Karpas-422 (cell line): Measurements from ENCODE around the gene MAP3K7. TPM values are rescaled to one million over a fixed set of nuclear protein-coding genes. Genes with fewer than 3 reads are reported as not detected.

Experiments
- DNase-seq: peaks from one replicate; pipeline ENCODE4 v3.0.0-alpha.2; 2015
- H2AFZ ChIP-seq: fragments of 200-600 bp; sonication (generic); 2 replicates; pipeline ENCODE4 v1.6.1; 2014; ENCODE audit warnings: antibody characterized with exemption, low read length, mixed read lengths
- H3K27ac ChIP-seq: fragments of 200-600 bp; sonication (generic); 2 replicates; pipeline ENCODE4 v1.5.1; 2014; ENCODE audit warnings: mild to moderate bottlenecking, low read length, moderate library complexity
- H3K27me3 ChIP-seq: fragments of 200-600 bp; sonication (generic); 2 replicates; pipeline ENCODE4 v1.6.1; 2014; ENCODE audit warnings: low read length, mixed read lengths
- H3K36me3 ChIP-seq: fragments of 200-600 bp; sonication (generic); 2 replicates; pipeline ENCODE4 v1.6.1; 2014; ENCODE audit warnings: low read length, mixed read lengths; ENCODE audit not compliant: insufficient read depth
- H3K4me1 ChIP-seq: fragments of 200-600 bp; sonication (generic); 2 replicates; pipeline ENCODE4 v1.6.1; 2014; ENCODE audit warnings: mild to moderate bottlenecking, low read length, mixed read lengths
- H3K4me2 ChIP-seq: fragments of 200-600 bp; sonication (generic); 2 replicates; pipeline ENCODE4 v1.6.1; 2014; ENCODE audit warnings: low read length, low read depth, mild to moderate bottlenecking; ENCODE audit not compliant: poor library complexity, severe bottlenecking
- H3K4me3 ChIP-seq: fragments of 200-600 bp; sonication (generic); 2 replicates; pipeline ENCODE4 v1.5.1; 2014; ENCODE audit warnings: mild to moderate bottlenecking, antibody characterized with exemption, low read length, mixed read lengths
- H3K79me2 ChIP-seq: fragments of 200-600 bp; sonication (generic); 2 replicates; pipeline ENCODE4 v1.6.1; 2014; ENCODE audit warnings: mild to moderate bottlenecking, low read length, mixed read lengths
- H3K9ac ChIP-seq: fragments of 200-600 bp; sonication (generic); 2 replicates; pipeline ENCODE4 v1.6.0; 2014; ENCODE audit warnings: low read length
- H3K9me2 ChIP-seq: fragments of 200-600 bp; sonication (generic), shearing (Covaris generic); replicated peaks from 2 replicates; pipeline ENCODE4 v1.6.0; 2014; ENCODE audit warnings: mild to moderate bottlenecking, low read length, moderate library complexity; ENCODE audit not compliant: insufficient read depth
- H3K9me3 ChIP-seq: fragments of 300-700, 200-600 bp; sonication (generic); 2 replicates; pipeline ENCODE4 v1.6.1; 2014; ENCODE audit warnings: low read length, mixed read lengths
- H4K20me1 ChIP-seq: fragments of 200-600 bp; sonication (generic); 2 replicates; pipeline ENCODE4 v1.6.1; 2014; ENCODE audit warnings: mild to moderate bottlenecking, antibody characterized with exemption, low read length, low read depth; ENCODE audit not compliant: insufficient read depth
- total RNA-seq: library from RNA; depleted of rRNA; stranded (reverse); fragments of >200 nt; shearing (Covaris generic); gene quantifications from 2 replicates; pipeline ENCODE4 v1.2.3, GENCODE V29; 2014; ENCODE audit warnings: low replicate concordance

The MAP3K7 gene
- total RNA-seq, 1 experiment from 2014 or later: 91.9 TPM

GRCh38 chr6:90533615-90534336 lies 53.1 kb downstream of the MAP3K7 start:
- DNase-seq: no peak
- no peaks in the 10 kb centered on the region for H3K27me3 ChIP-seq
- H3K27ac ChIP-seq: peak overlapping the region; percentile 63; the same call in 1 of the 2 replicates
- peaks cover 60% of the 10 kb centered on the region for H3K4me1 ChIP-seq
- no peaks in the 10 kb centered on the region for H4K20me1 ChIP-seq
- H3K4me2 ChIP-seq: peak overlapping the region; percentile 46
- no peaks in the 10 kb centered on the region for H3K9me2 ChIP-seq
- H2AFZ ChIP-seq: no peak overlapping the region
- no peak overlapping the region for H3K4me3 ChIP-seq
- H3K36me3 ChIP-seq: peaks cover 26% of the 10 kb centered on the region; the same call in 1 of the 2 replicates
- H3K9me3 ChIP-seq: no peaks in the 10 kb centered on the region
- no peak overlapping the region for H3K9ac ChIP-seq
- H3K79me2 ChIP-seq: peaks cover 24% of the 10 kb centered on the region

GRCh38 chr6:90530882-90531281 lies 56.0 kb downstream of the MAP3K7 start:
- Histone ChIP-seq H3K36me3 (peaks cover 19% of the 10 kb centered on the region; the same call in 1 of the 2 replicates), H3K9ac (no peak overlapping the region), H3K4me3 (no peak overlapping the region), H3K9me3 (no peaks in the 10 kb centered on the region), H2AFZ (no peak overlapping the region), H4K20me1 (no peaks in the 10 kb centered on the region), H3K27ac (peak overlapping the region; percentile 67), H3K4me1 (peaks cover 43% of the 10 kb centered on the region), H3K4me2 (no peak overlapping the region), H3K79me2 (peaks cover 23% of the 10 kb centered on the region), H3K27me3 (no peaks in the 10 kb centered on the region), H3K9me2 (no peaks in the 10 kb centered on the region)
- DNase-seq: no peak

- no peak overlapping the region for H2AFZ ChIP-seq
- no peak overlapping the region for H3K27ac ChIP-seq
- H3K9me3 ChIP-seq: no peaks in the 10 kb centered on the region
- no peaks in the 10 kb centered on the region; the same call in 1 of the 2 replicates for H4K20me1 ChIP-seq
- peaks cover 33% of the 10 kb centered on the region; the same call in 1 of the 2 replicates for H3K36me3 ChIP-seq
- no peak overlapping the region for H3K4me3 ChIP-seq
- H3K27me3 ChIP-seq: no peaks in the 10 kb centered on the region
- H3K79me2 ChIP-seq: peaks cover 19% of the 10 kb centered on the region
- H3K9ac ChIP-seq: no peak overlapping the region
- no peaks in the 10 kb centered on the region for H3K4me1 ChIP-seq
- no peak for DNase-seq
- no peak overlapping the region for H3K4me2 ChIP-seq
- no peaks in the 10 kb centered on the region for H3K9me2 ChIP-seq
These were observed 61.5 kb downstream of the MAP3K7 start for GRCh38 chr6:90525421-90525820.

GRCh38 chr6:90523779-90524310 lies 63.0 kb downstream of the MAP3K7 start:
- Histone ChIP-seq H3K79me2 (peaks cover 13% of the 10 kb centered on the region), H3K9me2 (no peaks in the 10 kb centered on the region), H3K4me3 (no peak overlapping the region), H3K27ac (no peak overlapping the region), H2AFZ (no peak overlapping the region), H3K4me1 (no peaks in the 10 kb centered on the region), H3K27me3 (no peaks in the 10 kb centered on the region), H3K9me3 (no peaks in the 10 kb centered on the region), H3K9ac (no peak overlapping the region), H3K36me3 (peaks cover 30% of the 10 kb centered on the region; the same call in 1 of the 2 replicates), H4K20me1 (no peaks in the 10 kb centered on the region; the same call in 1 of the 2 replicates), H3K4me2 (no peak overlapping the region)
- DNase-seq: no peak

GRCh38 chr6:90521955-90522354 lies 64.9 kb downstream of the MAP3K7 start:
- Histone ChIP-seq H3K4me3 (no peak overlapping the region), H3K9me2 (no peaks in the 10 kb centered on the region), H3K9me3 (no peaks in the 10 kb centered on the region), H3K27me3 (no peaks in the 10 kb centered on the region), H3K4me2 (no peak overlapping the region), H3K36me3 (peaks cover 44% of the 10 kb centered on the region; the same call in 1 of the 2 replicates), H3K27ac (no peak overlapping the region), H3K4me1 (no peaks in the 10 kb centered on the region), H4K20me1 (no peaks in the 10 kb centered on the region; the same call in 1 of the 2 replicates), H3K79me2 (peaks cover 11% of the 10 kb centered on the region), H2AFZ (no peak overlapping the region), H3K9ac (no peak overlapping the region)
- DNase-seq: no peak

- DNase-seq: no peak
- H3K79me2 ChIP-seq: peaks cover 6% of the 10 kb centered on the region; the same call in 1 of the 2 replicates
- no peak overlapping the region for H2AFZ ChIP-seq
- no peak overlapping the region for H3K9ac ChIP-seq
- no peaks in the 10 kb centered on the region for H3K9me2 ChIP-seq
- peaks cover 67% of the 10 kb centered on the region for H3K36me3 ChIP-seq
- no peaks in the 10 kb centered on the region for H3K4me1 ChIP-seq
- no peak overlapping the region for H3K4me2 ChIP-seq
- no peaks in the 10 kb centered on the region for H3K9me3 ChIP-seq
- H3K27ac ChIP-seq: no peak overlapping the region
- H4K20me1 ChIP-seq: no peaks in the 10 kb centered on the region; the same call in 1 of the 2 replicates
- no peaks in the 10 kb centered on the region for H3K27me3 ChIP-seq
- no peak overlapping the region for H3K4me3 ChIP-seq
These were observed 70.7 kb downstream of the MAP3K7 start for GRCh38 chr6:90516074-90516660.

GRCh38 chr6:90514496-90514895 lies 72.4 kb downstream of the MAP3K7 start:
- no peaks in the 10 kb centered on the region for H3K79me2 ChIP-seq
- no peak overlapping the region for H3K4me3 ChIP-seq
- no peaks in the 10 kb centered on the region for H3K9me3 ChIP-seq
- no peaks in the 10 kb centered on the region for H4K20me1 ChIP-seq
- H3K4me1 ChIP-seq: no peaks in the 10 kb centered on the region
- H2AFZ ChIP-seq: no peak overlapping the region
- no peaks in the 10 kb centered on the region for H3K27me3 ChIP-seq
- H3K27ac ChIP-seq: no peak overlapping the region
- H3K4me2 ChIP-seq: no peak overlapping the region
- H3K9me2 ChIP-seq: no peaks in the 10 kb centered on the region
- H3K9ac ChIP-seq: no peak overlapping the region
- DNase-seq: no peak
- H3K36me3 ChIP-seq: peaks cover 60% of the 10 kb centered on the region

- H3K9ac ChIP-seq: no peak overlapping the region
- H3K4me3 ChIP-seq: no peak overlapping the region
- peaks cover 7% of the 10 kb centered on the region for H3K4me1 ChIP-seq
- H2AFZ ChIP-seq: no peak overlapping the region
- no peaks in the 10 kb centered on the region for H3K79me2 ChIP-seq
- H3K9me2 ChIP-seq: no peaks in the 10 kb centered on the region
- peak; percentile 59 for DNase-seq
- H3K27me3 ChIP-seq: no peaks in the 10 kb centered on the region
- H4K20me1 ChIP-seq: no peaks in the 10 kb centered on the region
- H3K27ac ChIP-seq: no peak overlapping the region
- no peaks in the 10 kb centered on the region for H3K9me3 ChIP-seq
- H3K36me3 ChIP-seq: peaks cover 13% of the 10 kb centered on the region; the same call in 1 of the 2 replicates
- no peak overlapping the region for H3K4me2 ChIP-seq
These were observed 78.1 kb downstream of the MAP3K7 start for GRCh38 chr6:90508753-90509152.
